Ecto neural progenitor cell (in vitro differentiated cells): ENCODE measurements around the gene NRXN3.

ENCODE experiments used
- DNase-seq: peaks from one replicate; pipeline ENCODE4 v3.0.0-alpha.2; 2018; ENCODE audit warnings: low spot score

NRXN3 gene

DNA sequence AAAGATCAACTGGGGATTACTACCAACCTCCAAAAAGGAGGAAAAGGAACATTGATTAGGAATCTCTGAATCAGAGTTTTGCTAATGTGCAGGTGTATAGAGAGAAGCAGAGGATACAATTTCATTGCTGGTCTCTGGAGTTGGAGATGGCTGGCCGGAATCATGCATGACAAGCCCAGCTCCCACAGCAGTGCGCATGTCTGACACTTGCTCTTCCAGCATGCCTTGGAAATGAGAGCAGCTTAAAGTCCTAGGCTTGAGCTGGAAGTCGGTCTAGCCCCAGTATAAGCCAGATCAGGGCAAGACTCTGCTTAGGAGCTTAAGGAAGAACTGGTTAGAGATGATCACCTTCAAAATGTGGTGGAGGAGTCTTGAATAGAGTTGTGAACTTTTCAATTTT lies 1298.3 kb downstream of the NRXN3 start:
- DNase-seq, result no peak

- DNase-seq, result no peak
These were observed 1303.5 kb downstream of the NRXN3 start for GRCh38 chr14:79473651-79474050.

DNA sequence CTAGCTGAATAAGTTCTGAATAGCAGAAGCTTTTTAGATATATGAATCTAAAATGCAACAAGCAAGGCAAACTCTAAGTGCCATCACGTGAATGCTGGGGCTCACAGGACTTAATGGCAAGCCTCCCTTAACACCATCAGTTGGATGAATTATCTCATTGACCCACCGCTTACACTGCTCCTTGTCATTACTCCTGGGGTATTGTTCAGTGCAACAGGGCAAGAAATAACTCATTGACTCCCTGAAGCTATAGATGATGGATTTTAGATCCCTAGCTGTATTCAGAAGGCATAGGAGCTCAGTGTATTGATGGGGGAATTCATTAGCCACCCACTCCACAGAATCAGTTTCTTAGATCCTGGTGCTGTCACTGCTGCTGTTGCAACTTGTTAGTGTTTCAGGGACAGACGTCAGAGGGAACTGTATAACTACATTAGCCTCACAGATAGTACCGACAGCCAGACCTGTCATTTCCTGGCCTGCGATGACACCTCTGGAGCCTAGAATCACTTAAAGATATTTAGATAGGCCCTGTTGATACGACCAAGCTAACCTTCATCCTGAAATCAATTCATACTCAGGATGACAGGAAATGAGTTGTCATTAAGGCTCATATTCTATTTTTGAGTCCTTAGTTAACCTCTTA lies 1305.8 kb downstream of the NRXN3 start:
- no peak for DNase-seq

- no peak for DNase-seq
These were observed 1306.4 kb downstream of the NRXN3 start for GRCh38 chr14:79476552-79476951.

GRCh38 chr14:79480212-79480611 lies 1310.0 kb downstream of the NRXN3 start:
- DNase-seq, result no peak

DNA sequence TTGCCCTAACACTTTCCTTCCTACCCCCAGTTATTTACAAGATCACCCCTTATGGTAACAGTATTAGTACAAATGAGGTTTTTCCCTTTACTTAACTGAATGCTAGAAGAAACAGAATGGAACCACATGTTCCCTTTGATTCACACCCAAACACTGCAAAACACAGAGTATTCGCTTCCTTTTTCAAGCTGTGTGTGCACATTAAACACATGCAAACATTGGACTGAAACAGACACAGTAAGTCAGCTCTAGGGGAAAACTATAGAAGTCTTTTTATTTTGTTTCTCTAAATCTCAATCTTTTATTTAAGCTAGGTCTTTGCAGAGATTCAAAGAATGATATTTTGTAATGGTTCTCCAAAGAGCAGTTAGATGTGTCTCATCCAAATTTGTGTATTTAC lies 1312.7 kb downstream of the NRXN3 start:
- no peak for DNase-seq

DNA sequence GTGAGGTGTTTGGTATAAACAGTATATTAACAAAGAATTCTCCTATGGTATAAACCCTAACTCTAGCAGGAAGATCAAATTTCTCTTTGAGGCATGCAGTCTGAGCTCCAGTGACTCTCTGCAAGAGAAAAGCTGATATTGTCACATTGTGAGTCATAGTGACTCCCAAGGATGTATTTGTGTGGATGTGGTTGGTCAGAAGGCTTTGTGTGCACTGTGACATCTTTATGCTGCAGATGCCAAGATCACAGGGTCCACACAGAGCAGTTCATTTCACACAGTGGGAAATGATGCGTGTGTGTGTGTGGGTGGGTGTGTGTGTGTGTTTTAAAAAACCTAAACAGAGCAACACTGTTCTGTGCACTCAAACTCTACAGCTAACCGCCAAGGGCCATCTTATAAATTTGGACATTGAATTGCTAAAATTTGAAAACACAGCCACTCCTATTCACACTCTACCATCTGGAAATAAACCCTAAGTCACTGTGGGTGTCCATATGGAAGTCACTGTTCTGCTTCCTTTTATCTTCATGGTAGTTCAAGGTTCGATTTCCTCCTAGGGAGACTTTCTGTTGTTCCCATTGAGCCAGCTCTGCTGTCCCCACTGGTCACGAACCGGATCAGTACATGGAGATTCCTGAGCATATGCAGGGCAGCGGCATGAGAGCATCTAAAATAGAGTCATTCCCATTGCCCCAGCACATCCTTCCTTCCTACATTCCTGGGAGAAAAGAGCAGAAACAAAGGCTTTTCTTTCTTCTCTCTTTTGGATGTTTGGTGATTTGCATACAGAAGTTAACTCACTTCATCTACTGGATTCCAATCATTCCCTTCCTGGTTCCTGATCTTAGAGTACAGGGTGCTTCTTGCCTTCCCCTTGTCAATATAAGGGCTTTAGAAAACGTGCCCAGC lies 1313.6 kb downstream of the NRXN3 start:
- DNase-seq, result no peak

DNA sequence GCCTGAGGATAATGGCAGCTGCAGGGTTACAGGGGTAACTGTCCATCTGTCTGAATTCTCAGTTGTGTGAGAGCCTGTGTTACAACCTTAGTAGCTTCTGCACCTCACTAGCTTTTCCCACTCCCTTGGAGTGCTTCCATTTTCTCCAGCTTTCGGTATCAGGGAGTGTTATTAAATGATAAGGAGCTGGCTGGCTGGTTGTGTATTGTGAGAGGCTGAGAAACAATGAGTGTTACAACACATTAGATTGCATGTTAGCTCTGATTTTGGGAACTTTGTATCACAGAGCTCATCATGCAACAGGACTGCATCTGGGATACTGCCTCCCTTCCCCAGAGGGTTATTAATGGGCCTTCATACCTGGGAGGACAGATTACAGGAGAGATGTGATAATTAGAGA lies 1317.5 kb downstream of the NRXN3 start:
- DNase-seq, result no peak

- no peak for DNase-seq
These were observed 1321.0 kb downstream of the NRXN3 start for GRCh38 chr14:79491161-79491560.

GRCh38 chr14:79493081-79493645 lies 1323.0 kb downstream of the NRXN3 start:
- DNase-seq, result no peak

DNA sequence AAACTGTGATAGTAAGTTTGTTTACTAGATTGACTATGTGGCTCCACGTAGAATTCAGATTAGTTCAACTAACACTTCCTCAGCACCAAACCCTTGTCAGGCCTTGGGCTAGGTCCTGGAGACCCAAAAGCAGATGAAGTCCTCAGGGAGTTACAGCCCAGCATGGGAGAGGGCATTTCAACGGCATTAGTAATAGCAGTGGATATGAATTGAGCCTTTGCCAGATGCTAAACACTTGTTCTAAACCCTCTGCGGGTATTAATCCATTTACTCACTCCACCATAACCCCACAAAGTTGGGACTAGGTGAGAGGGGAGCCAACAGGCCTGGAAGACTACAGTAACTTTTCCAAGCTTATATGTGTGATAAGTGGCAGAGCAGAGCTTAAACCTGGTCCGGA lies 1326.5 kb downstream of the NRXN3 start:
- DNase-seq, result no peak

DNA sequence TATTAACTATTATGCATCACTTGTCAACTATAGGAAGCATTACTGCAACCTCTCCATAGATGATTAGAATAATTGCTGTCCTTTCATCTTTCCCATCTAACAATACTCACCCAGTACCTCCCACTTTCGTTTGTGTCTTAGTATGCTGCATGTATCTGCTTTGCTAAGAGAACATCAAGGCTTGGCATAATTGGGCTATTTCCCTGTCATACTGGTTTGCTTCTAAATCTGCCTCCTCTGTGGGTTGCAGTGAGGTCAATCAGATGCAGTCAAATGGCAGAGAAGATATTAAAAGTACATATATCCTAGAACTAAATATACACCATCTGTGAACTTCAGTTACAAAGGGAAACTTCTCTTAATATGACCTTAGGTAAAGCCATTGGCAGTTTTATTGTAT lies 1330.3 kb downstream of the NRXN3 start:
- no peak for DNase-seq

DNA sequence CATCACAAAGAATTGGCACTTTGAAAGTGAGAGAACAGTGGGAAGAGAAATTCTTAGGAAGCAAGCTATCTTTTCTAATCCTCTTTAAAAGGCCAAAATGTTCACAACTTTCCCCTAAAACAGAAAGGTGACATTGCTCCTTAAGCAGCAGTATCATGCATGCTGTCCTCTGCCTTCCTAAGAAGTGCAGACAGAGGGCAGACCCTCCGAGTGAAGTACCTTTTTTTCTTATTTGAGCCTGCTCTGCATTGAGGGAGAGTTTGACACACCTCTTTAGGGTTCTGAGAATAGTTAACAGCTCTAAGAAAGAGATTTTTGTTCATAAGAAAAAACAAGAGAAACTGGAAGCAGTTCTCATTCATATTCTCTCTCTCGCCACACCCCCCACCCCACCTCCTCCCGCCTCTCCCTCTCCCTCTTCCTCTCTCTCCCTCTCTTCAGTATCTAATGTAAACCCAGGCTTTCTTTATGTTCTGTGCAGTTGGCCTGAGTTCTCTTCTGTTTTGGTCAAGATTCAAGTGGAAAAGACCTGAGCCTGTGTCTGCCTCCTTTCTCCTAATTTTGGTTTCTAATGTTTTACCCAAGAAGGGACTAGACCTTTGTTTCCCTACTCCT lies 1332.1 kb downstream of the NRXN3 start:
- no peak for DNase-seq

- no peak for DNase-seq
These were observed 1332.6 kb downstream of the NRXN3 start for GRCh38 chr14:79502751-79503148.

GRCh38 chr14:79510659-79511058 lies 1340.5 kb downstream of the NRXN3 start:
- no peak for DNase-seq

- DNase-seq, result no peak
These were observed 1341.0 kb downstream of the NRXN3 start for GRCh38 chr14:79511146-79511545.

- DNase-seq, result no peak
These were observed 1343.3 kb downstream of the NRXN3 start for GRCh38 chr14:79513446-79513845.

DNA sequence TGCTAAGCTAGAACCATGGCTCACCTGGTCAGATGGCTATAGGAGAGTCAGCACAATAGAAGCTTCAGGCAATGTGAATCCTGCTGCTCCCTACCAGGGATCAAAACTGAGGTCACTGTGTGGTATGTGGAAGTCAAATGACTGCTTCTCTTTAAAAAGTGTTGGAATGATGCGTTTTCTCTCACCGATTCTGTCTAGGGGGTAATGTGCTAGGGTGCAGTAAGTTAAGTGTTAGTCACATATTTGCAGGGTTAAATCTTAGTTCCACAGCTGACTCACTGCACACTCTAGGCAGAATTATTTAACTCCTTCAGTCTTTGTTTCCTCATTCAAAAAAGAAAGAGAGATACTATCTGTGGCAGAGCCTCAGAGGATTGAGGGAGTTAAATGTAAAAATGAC lies 1344.5 kb downstream of the NRXN3 start:
- DNase-seq, result no peak

DNA sequence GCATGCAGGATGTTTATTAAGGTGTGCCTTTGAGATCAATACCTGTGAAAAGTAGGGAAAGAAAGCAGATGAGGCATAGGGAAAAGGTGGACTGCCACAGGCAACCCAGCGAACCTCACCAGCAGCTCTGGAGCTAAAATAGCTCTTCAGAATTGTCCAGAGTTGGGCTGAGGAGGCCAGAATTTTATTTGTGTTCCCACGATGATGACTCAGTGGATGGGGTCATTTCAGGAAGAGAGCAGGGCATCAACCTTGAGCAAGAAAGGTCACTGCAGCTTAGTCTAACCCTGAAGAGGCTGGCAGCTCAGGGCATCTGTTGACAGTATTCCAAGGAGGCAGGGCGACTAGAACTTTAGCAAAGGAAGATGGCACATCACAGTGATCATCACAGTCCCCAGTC lies 1345.0 kb downstream of the NRXN3 start:
- no peak for DNase-seq

DNA sequence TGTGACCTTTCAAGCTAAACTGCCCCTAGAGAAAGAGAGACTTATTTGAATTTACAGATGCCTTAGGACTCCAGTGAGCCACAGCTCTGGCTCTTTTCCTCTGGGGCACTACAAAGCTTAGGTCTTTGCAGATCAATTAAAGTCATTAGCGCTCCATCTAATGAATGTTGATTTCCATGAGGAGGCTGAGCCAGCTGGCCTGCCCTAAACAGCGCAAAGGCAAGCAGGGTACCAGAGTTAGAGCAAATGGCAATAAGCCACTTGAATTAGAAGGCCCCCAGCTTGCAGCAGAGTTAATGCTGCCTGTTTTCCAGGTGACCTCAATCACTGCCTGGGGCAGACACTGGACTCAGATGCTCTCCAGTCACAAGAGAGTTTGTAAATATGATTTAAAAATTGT lies 1345.8 kb downstream of the NRXN3 start:
- peak; percentile 52 for DNase-seq

GRCh38 chr14:79525416-79525815 lies 1355.2 kb downstream of the NRXN3 start:
- DNase-seq, result no peak

- DNase-seq, result no peak
These were observed 1358.7 kb downstream of the NRXN3 start for GRCh38 chr14:79528828-79529416.
